Stimulated activated CD4-positive, alpha-beta T cell treated with anti-CD3 and anti-CD28 coated beads, Interleukin-15, amount 100 ng/mL, for 1 hour (primary cell): ENCODE measurements around the gene TMEM117.
"Not testable (repeated sequence)": the region's sequence is repeated elsewhere in the genome, so short reads cannot be mapped to it uniquely, and the experiment has no call there.

Experiments
- DNase-seq, 2 donors: peaks; one replicate each; pipeline ENCODE4 v3.0.0-alpha.2; 2020; ENCODE audit warnings: low read depth in 1 of 2, low spot score in 1 of 2

Gene TMEM117

GRCh38 chr12:43840338-43840737 lies 4.5 kb downstream of the TMEM117 start:
- no peak for DNase-seq

GRCh38 chr12:43841253-43841652 lies 5.4 kb downstream of the TMEM117 start:
- DNase-seq = no peak

- DNase-seq = no peak
These were observed 6.4 kb downstream of the TMEM117 start for GRCh38 chr12:43842259-43842658.

- not testable (repeated sequence) for DNase-seq
These were observed 11.7 kb downstream of the TMEM117 start for GRCh38 chr12:43847425-43848225.

- DNase-seq = no peak
These were observed 12.3 kb downstream of the TMEM117 start for GRCh38 chr12:43848226-43848507.

GRCh38 chr12:43848786-43849185 lies 12.9 kb downstream of the TMEM117 start:
- DNase-seq = no peak

GRCh38 chr12:43852744-43853143 lies 16.9 kb downstream of the TMEM117 start:
- no peak for DNase-seq

GRCh38 chr12:43856972-43857371 lies 21.1 kb downstream of the TMEM117 start:
- no peak for DNase-seq

GRCh38 chr12:43858096-43858495 lies 22.2 kb downstream of the TMEM117 start:
- DNase-seq = no peak

GRCh38 chr12:43858991-43859390 lies 23.1 kb downstream of the TMEM117 start:
- DNase-seq = no peak

GRCh38 chr12:43861015-43861839 lies 25.3 kb downstream of the TMEM117 start:
- no peak for DNase-seq

- no peak for DNase-seq
These were observed 25.9 kb downstream of the TMEM117 start for GRCh38 chr12:43861840-43862150.

- DNase-seq = no peak
These were observed 28.0 kb downstream of the TMEM117 start for GRCh38 chr12:43863770-43864366.

GRCh38 chr12:43864557-43864956 lies 28.7 kb downstream of the TMEM117 start:
- not testable (repeated sequence) for DNase-seq

GRCh38 chr12:43869184-43869583 lies 33.3 kb downstream of the TMEM117 start:
- DNase-seq = no peak

- DNase-seq = not testable (repeated sequence)
These were observed 33.9 kb downstream of the TMEM117 start for GRCh38 chr12:43869765-43870164.

GRCh38 chr12:43871258-43871657 lies 35.4 kb downstream of the TMEM117 start:
- not testable (repeated sequence) for DNase-seq

- DNase-seq = no peak
These were observed 36.5 kb downstream of the TMEM117 start for GRCh38 chr12:43872396-43872795.

- DNase-seq = no peak
These were observed 42.2 kb downstream of the TMEM117 start for GRCh38 chr12:43878050-43878449.

- DNase-seq = no peak
These were observed 44.7 kb downstream of the TMEM117 start for GRCh38 chr12:43880547-43880946.

GRCh38 chr12:43882578-43883178 lies 46.8 kb downstream of the TMEM117 start:
- DNase-seq = no peak

GRCh38 chr12:43883311-43883710 lies 47.4 kb downstream of the TMEM117 start:
- DNase-seq = no peak
